HG02763 (cell line): ENCODE results near the gene PLEKHA8.
A peak's percentile ranks its signal among the peaks of the same experiment; 100 is the strongest.

ENCODE experiments used
- ATAC-seq: cut with Tn5 transposase; IDR thresholded peaks from one replicate; pipeline ENCODE4 v1.9.1; 2021; ENCODE audit warnings: mild to moderate bottlenecking, moderate library complexity; ENCODE audit not compliant: unreplicated experiment

Gene PLEKHA8

DNA sequence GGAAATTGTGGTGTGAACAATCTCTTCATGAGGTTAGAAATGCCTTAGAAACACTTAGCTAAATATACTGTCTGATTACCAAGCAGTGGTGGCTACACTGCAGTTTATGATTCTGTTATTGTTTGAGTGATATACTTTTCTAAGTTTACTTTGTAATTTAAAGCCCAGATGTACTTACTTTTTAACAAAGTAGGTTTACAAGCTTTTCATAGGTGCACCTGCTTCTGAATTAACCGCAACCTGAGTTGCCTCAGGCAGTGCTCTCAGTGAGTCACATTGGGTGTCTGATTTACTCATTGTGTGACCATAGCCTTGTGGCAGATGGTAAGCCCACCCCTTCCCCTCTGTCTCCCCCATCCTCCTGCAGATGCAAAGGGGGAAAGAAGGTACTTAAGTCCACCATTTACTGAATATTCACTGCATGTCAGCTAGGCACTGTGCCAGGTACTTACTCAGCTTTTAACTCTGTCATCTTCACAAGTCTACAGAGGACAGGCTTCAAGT, 115.6 kb downstream of the PLEKHA8 start:
- ATAC-seq, result no peak

DNA sequence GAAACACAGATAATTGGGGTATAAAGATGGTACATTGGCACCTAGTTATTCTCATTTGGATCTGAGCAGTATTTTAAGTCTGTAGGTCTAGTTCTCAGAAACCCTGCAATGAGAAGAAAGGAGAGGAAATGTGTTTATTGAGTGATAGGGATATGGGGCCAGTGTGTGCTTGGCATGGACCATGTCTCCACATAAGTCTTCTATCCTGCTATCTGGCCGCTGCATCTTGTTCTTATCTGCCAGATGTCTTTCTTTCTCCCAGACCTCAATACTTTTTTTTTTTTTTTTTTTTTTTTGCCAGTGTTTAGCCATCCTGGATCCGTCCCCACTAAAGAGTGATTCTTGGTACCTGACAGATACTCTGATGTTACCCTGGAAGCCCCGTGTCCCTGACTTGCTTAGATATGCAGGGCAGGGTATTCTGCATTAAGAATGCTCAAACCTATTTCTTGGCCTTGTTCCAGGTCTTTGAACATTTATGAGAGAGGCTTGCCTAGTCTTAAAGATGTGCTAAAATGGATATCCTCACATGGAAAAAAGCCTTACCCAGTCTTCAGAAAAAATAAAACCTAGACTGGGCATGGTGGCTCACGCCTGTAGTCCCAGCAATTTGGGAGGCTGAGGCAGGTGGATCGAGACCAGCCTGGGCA, 116.6 kb downstream of the PLEKHA8 start:
- no peak for ATAC-seq

DNA sequence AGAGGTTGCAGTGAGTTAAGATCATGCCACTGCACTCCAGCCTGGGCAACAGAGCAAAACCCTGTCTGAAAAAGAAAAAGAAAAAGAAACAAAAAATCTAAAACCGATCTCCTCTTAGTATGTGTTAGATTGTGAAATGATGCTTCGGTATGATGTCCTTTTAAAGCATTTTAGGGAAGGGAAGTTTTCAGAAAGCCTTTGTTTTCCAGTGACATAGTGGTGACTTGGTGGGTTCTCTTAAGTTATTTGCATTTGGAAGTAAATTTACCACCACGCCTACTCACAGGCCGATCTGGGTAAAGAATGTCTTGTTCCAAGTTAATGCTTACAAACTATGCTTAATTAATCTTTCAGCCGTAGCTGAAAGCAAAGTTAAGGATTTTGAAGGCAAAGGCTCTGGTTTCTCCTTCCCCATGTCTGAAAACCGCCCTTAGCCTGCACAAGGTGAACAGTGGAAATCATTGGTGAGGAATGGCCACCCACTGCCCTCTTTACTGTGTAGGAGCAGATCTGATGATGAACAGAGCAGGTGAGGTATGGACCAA, 117.3 kb downstream of the PLEKHA8 start:
- no peak for ATAC-seq

DNA sequence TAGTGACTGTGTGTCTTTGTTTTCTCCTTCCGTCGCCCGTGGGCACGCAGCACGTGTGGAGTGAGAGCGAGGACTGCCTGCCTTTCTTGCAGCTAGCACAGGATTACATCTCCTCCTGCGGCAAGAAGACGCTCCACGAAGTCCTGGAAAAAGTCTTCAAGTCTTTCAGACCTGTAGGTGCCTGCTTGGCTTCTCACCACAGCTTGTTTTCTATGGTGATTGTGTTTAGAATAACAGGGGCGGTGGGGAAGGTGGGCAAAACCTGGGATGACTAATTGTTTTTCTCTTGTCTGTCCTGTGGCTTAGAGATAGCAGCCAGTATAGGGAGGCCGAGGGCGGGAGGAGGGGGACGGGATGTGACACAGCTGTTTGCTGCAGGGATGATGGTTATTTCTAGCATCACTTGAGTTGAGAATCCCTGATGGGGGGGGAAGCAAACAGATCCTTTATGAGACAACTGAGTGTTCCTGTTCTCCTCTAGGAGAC, 118.0 kb downstream of the PLEKHA8 start:
- no peak for ATAC-seq

DNA sequence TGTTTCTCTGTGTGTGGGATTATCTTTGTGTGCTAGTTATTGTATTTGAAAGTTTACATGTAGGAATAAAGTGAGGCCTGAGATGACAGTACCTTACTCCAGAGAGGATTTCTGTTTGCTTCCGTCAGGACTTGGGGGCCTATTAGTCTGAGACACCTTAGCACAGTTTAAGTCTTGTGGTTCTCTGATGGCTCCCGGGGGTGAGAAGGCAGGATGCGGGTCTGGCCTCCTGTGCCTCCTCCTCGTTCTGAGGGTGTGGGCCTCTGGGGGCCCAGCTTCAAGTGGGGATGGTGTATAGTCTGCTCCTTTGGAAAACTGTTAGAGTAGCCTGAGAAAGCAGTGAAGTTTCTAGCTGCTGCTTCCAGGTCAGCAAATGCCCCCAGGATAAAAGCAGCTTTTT, 119.0 kb downstream of the PLEKHA8 start:
- ATAC-seq, result no peak

DNA sequence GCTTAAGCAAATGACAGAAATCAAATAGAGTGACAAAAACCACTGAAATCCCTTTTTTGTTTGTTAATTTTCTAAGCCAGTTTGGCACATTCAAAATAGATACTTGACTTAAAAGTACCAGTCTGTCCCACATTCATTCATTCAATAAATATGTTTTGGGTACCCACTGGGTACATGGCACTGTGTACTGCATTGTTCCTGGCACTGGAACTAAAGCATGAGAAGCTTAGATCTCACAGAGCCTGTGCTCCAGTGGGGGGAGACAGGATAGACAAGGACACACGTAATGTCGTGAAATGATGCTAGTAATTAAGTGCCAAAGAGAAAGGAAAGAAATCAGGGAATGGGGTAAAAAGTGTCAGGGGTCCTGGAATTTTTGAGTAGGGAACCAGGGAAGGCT, 119.6 kb downstream of the PLEKHA8 start:
- no peak for ATAC-seq

DNA sequence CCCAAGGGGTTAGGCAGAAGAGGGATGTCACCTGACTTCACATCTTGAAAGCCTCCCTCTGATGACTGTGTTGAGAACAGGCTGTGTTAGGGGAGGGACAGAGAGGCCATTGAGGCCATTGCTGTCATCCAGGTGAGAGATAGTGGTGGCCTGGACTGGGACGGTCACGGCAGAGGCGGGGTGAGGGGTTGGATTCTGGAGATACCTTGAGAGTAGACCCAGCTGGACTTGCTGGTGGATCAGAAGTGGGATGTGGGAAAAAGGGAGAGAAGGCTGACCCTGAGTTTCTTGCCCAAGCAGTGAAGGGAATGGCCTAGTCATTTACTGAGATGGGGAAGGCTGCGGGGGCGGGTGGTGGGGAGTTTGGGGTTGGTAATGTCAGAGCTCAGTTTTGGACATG, 120.2 kb downstream of the PLEKHA8 start:
- no peak for ATAC-seq

DNA sequence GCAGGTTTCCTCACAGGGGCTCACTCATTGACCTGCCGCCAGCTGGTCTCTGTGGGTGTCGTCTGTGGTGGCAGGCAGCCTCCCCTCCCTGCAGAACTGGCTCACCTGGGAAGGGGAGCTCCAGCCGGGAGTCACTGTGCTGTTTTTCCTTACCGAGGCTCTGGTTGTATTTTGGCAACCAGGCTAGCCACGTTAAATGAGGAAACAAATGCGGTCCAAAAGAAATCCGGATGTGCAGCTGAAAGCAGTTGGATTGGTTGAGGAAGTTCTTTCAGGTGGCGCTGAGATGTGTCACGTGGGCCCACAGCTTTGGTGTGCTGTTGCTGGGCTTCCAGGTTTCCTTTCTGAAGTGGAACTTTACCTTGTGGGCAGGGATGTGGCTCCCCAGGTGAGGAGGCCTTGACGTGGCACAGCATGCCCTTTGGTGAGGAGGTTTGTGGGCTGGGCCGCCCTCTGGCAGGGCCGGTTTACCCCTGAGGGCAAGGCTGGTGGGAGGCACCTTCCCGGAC, 120.8 kb downstream of the PLEKHA8 start:
- ATAC-seq, result peak; percentile 41

DNA sequence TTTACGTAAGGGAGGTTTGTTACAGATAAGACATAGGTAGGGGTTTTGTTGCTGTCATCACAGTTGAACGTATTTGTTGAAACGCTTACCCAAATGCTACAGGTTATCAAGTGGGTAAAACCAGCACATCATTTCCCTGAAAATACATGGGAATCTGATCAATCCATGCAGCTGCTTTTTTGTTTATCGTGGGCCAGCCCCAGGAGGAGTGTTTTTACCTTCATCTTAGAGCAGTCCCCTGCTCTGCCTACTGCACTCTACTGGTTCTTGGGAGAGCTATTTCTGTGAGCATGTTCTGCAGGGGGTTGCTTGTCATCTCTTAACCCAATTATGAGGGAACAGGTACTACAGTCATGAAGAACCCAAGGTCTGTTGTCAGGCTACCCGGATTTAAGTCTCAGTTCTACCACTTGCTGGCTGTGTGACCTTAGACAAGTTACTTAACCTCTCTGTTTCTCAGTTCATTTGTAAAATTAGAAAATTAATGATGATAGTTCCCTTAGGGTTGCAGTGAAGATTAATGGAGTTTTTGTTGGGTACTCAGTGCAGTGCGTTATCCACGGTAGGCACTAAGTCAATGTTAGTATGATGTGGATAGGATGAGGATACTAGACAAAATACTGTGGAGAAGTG, 121.5 kb downstream of the PLEKHA8 start:
- ATAC-seq, result no peak

DNA sequence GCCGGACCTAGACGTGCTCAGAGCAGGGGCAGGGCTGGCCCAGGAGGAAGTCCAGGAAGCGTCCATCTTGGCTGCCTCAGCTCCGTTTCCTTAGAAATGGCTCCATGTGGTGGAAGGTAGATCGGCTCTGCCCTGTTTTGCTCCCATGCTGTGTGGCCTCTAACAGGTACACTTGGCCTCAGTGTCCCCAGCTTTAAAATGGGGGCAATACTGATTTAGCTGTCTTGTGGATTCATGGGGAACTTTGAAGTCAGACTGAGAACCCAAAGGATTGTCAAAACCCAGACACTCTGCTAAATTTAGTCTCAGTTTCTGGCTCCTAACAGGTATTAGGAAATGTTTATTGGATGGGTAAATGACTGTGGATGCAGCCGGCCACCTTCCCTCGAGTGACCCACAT, 122.5 kb downstream of the PLEKHA8 start:
- ATAC-seq, result no peak

DNA sequence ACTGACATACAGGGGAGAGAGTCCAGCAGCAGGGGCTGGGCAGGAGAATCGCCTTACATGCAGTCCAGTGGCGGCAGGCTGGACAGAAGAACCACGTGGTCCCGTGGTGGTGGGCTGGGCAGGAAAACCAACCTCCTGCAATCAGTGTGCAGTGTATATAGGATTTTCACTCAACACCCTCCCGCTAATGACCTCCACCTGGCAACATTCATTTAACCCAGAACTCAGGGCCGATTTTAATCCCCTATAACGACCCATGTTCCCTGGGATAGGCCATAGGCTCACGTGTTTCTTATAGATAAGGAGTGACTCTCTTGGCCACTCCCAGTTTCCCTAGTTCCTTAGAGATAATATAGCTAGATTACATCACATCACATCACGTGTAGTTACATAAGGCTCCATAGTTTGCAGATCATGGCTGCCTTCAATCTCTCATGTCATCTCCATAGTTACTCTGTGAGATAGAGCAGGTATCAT, 125.9 kb downstream of the PLEKHA8 start:
- ATAC-seq, result no peak

DNA sequence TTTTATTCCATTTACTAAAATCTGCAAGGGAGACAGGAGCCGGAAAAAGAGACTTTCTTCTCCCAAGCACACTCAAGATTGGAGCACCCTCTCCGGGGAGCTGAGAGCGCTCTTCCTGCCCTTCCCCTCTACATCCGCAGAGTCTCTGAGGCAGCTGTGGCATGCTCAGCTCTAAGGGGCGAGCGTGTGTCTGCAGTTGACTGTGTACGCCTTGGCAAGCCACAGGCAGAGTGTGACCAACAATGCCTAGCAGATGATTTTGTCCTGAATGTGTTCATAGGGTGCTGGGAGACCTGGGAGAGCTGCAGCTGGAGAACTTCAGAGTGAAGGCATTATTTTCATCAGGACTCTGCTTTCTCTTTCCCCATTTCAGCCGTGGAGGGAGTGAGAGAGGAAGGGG, 127.3 kb downstream of the PLEKHA8 start:
- ATAC-seq, result no peak

DNA sequence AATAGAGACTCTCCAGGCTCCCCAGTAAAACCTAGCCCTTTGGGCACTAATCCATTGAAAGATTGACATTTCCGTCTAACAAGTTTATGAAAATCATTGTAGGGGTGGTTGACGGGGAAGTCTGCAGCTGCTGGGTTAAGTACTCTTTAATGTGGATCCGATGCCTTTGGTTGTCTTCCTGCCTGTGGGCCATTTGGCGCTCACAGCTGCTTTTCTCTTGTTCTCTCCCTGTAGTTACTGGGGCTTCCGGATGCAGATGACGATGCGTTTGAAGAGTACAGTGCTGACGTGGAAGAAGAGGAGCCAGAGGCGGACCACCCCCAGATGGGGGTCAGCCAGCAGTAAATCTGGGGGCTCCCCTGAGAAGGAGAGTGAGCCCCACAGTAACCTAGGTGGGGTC, 129.0 kb downstream of the PLEKHA8 start:
- ATAC-seq, result no peak

DNA sequence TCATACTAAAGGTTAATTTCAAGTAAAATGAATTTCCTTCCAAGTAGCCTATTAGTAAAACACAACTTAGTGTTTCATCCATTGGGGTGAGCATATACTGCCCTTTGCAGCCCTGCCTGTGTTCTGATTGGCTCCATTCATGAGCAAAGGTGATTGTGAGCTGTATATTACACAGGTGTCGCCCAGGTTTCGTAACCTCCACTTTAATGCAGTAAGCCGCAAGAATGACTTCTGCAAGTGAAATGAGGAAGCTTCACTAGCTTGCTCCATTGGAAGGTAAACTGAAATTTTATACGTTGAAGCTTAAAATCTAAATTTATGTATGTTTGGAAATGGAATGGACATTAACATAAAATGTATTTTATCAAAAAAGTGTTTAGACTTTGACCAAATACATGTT, 131.0 kb downstream of the PLEKHA8 start:
- ATAC-seq, result no peak

DNA sequence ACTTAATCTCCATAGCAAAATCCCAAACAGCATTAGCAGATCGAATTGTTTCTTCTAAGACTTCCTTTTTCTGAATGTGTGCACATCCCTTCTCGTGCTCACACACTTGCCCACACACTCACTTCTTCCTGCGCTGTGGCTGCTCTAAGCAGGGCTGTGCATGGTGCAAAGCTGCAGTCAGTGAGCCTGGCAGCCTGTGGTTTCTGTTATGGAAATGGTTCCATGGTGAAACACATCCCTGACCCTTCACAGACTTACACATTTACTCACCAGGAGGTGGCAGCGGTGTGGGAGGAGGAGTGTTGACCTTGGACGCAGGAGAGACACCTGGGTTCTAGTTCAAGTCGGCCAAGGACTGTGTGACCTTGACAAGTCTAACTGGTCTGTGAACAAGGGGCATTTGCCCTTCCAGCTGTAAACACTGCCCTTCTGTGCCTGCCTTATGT, 131.5 kb downstream of the PLEKHA8 start:
- ATAC-seq, result no peak

DNA sequence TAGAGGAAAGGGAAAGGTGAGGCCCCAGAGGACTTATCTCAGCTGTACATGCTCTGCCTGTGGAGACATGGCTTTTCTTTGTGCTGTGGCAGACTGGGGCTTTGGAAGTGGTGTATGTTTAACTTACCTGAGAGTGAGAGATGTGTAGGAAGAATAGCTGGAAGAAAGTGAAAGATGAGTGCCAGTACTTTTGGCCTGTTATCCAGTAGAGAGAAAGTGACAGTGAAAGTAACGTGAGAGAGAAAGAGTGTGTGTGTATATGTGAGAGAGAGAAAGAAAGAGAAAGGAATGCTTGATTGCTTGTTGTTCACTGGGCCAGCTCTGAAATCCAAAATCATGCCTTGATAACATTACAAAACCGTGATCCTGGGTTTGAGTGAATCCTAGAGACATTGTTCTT, 132.1 kb downstream of the PLEKHA8 start:
- ATAC-seq, result no peak

DNA sequence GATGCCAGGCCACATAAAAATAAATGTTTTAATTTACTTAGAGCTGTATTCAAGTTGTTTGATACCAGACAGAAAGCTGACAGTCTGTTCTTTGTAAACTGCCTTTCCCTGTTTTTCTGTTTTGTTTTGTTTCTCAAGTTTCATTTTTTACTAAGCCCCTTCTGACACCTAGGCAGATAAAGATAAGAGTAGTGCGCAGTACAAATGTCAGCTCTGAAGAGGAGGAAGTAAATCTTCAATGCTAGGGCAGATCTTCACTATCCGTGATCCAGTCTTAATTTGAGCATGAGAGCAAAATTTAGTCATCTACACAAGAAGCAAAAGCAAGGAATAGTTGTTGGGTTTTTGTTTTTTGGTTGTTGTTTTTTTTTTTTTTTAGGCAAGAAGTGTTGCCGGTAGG, 133.9 kb downstream of the PLEKHA8 start:
- no peak for ATAC-seq

DNA sequence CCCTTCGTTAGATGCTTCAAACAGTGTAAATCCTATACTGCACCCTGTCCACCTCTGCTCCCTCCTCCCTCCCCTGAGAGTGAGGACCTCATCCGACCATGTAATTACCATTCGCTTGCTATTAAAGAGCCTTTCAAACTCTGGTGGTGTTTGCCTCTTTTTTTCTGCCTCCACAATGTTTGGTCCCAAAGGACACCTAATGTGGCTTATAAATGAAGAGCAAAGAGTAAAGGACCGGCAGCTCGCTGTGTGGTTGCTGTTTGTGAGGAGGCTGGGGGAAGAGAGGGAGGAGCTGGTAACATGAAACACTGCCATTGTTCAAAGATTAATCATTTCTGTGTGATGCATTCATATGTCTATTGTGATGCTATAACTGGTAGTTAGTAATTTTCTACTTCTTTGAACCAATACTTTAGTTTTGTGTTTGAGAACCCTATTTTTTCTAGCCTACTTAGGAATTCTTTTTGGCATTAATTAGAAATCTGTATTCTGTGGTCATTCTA, 134.5 kb downstream of the PLEKHA8 start:
- no peak for ATAC-seq

DNA sequence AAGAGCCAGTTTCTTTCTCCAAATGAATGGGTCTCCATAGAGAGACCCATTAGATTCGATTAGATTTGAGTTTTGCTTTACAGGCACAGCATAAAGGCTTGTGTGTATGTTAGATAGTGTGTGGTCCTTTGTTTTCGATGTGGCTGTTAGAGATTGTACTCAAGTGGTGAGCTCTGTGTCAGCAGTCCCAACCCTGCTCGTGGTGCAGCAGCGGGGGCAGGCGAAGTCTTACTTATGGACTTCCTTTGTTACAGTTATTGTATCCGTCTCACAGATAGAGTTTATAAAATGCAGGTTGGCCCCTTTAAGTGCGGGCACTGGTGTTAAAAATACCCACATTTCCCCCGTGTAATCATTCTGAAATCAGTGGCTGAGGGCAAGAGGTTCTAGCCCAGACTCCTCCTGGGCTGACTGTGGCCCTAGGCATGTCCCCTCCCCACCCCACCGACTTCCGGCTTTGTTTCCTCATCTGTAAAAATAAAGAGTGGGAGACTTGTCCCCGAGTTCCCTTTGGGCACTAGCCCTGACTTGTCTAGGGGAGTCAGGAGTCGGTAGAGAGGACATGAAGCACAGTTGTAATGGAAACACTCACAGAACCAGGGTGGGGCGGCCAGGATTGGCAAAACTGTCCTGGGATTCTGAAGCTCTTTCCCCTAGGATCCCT, 135.2 kb downstream of the PLEKHA8 start:
- peak; percentile 37 for ATAC-seq

DNA sequence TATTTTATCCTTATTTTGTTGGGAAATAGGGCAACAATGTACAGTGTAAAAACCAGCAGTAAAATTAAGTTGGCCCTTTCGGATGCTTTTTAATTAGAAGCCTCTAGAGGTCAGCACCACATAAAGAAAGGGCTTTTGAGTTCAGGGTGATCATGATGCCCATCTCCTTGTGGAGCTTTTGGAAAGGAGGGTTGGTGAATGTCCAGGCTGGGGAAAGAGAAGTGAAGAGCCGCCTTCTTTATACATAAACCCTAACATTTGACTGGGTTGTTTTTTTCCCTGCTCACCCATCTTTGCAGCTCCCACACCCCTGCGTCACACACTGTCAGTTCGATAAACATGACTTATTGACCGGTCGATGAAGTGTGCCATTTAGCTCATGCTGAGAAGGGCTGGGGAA, 136.4 kb downstream of the PLEKHA8 start:
- no peak for ATAC-seq

DNA sequence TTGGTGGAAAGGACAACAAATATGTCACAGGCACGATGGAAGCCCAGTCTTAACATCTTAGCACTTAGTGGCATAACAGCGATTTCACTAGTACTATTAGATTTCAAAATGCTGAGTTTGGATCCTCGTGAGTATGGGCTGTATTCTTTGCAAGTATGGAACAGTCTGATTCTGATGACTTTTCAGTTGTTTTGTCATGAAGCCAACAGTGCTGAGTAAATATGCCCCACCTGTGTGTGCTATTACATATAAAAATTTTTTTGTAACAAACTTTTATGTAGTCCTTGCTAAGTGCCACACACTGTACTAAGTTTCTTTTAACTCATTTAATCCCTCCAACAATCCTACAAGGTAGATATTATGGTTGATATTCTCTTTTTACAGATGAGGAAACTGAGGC, 137.4 kb downstream of the PLEKHA8 start:
- no peak for ATAC-seq
